Measurements from ENCODE around the gene PPM1F.
A peak's percentile ranks its signal among the peaks of the same experiment; 100 is the strongest.

Gene PPM1F, protein sequence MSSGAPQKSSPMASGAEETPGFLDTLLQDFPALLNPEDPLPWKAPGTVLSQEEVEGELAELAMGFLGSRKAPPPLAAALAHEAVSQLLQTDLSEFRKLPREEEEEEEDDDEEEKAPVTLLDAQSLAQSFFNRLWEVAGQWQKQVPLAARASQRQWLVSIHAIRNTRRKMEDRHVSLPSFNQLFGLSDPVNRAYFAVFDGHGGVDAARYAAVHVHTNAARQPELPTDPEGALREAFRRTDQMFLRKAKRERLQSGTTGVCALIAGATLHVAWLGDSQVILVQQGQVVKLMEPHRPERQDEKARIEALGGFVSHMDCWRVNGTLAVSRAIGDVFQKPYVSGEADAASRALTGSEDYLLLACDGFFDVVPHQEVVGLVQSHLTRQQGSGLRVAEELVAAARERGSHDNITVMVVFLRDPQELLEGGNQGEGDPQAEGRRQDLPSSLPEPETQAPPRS

DNA sequence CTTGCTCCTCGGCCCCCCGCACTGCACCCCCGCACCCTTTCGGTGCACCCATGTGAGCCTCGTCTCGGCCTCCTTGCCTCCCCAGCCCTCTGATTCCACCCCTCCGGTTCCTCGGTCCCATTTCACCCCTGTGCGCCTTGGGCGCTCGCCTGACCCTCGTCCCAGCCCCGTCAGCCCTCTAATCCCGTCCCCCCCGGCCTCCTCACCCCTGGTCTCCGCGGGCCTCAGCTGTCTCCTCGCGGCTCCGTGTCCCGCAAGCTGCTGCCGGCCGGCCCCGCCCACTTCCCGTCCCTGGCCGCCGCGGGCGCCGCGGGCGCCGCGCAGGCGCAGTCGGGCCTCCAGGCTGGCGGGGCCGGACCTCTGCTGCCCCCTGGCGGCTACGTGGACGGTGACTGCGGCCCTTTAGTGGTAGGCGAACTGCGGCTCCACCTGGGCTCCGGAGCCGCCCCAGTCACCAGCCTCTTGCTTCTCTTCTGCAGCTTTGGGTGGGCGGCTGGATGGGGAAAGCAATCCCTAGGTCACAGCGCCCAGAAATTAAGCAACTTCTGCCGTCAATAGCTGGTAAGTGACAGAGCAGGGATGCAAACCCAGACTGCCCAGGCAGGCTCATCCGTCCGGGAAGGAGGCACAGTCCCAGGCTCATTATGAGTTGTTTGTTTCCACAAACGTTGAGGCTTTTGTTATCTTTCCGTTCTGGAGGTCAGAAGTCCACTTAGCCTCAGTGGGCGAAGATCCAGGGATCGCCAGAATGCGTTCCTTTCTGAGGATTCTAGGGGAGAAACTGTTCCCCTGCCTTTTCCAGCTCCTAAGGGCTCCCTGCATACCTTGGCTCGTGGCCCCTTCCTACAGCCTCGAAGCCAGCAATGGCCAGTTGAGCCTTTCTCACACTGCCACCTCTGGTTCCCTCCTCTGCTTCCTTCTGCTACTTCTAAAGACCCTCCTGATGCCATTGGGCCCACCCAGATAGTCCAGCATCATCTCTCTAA is at the start of gene PPM1F:
Gene PPM1F (minus strand): TSS at position 263 of the 986 bp plus-strand sequence. CDS start 6,800 bp downstream, outside the sequence.
- Histone ChIP-seq H3K9ac (ENCODE audit: insufficient read length) (peak within 1 kb of the TSS; percentile 78), H3K36me3 (ENCODE audit: insufficient read depth, low read length) (no peaks in the 10 kb centered on the region), H3K4me3 (peak within 1 kb of the TSS; percentile 86), H3K27ac (no peak within 1 kb of the TSS), H3K9me3 (ENCODE audit: low read depth, low read length) (no peaks in the 10 kb centered on the region)
- DNase-seq (ENCODE audit: low read depth, low spot score), result no peak
- TF ChIP-seq FOXP2 (optimal IDR thresholded peaks at IDR 0.05; ENCODE audit: control extremely low read depth, extremely low read length, insufficient read depth) (no peak), EZH2 (IDR thresholded peaks at IDR 0.05) (no peak), POLR2AphosphoS5 (IDR thresholded peaks at IDR 0.05; ENCODE audit: borderline replicate concordance, low read depth, low read length) (peak; percentile 62; the same call in 1 of the 2 replicates)

DNA sequence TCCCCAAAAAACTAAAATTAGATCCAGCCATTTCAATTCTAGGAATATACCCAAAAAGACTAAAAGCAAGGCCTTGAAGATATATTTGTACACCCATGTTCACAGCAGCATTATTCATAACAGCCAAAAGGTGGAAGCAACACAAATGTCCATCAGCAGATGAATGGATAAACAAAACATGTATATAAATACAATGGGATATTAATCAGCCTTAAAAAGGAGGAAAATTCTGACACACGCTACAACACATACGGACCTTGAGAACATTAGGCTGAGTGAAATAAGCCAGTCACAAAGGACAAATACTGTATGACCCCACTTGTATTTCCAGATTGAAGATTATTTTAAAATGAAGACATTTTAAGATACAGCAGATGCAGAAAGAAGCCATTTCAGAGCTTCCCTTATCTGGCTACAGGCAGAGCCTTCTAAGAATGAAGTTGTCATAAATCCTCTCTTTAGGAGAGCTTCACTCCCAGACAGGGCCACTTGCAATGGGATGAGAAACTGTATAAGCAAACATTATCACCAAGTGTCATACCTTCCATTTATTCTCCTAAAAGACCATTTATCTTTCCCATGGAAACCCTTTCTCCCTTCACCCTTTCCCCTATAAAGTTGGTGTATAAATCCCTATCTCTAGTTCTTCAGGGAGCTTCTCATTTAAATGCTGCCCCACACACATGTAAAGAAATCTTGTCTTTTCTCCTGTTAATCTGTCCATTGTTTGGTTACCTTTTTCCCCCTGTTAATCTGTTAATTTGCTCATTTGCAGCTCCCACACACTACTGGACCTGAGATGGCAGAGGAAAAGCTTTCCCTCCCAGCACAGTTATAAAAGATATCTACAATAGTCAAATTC is 49.2 kb upstream of the PPM1F start:
- DNase-seq (ENCODE audit: low read depth, low spot score), result no peak
- Histone ChIP-seq H3K27ac (no peak overlapping the region), H3K9me3 (ENCODE audit: low read depth, low read length) (no peaks in the 10 kb centered on the region), H3K4me3 (no peak overlapping the region), H3K36me3 (ENCODE audit: insufficient read depth, low read length) (no peaks in the 10 kb centered on the region), H3K9ac (ENCODE audit: insufficient read length) (no peak overlapping the region)
- TF ChIP-seq FOXP2 (optimal IDR thresholded peaks at IDR 0.05; ENCODE audit: control extremely low read depth, extremely low read length, insufficient read depth) (no peak), POLR2AphosphoS5 (IDR thresholded peaks at IDR 0.05; ENCODE audit: borderline replicate concordance, low read depth, low read length) (no peak), EZH2 (IDR thresholded peaks at IDR 0.05) (no peak)

GRCh38 chr22:21998595-21999247 is 46.1 kb upstream of the PPM1F start:
- DNase-seq (ENCODE audit: low read depth, low spot score), result no peak
- Histone ChIP-seq H3K27ac (no peak overlapping the region), H3K9me3 (ENCODE audit: low read depth, low read length) (no peaks in the 10 kb centered on the region), H3K4me3 (no peak overlapping the region), H3K36me3 (ENCODE audit: insufficient read depth, low read length) (no peaks in the 10 kb centered on the region), H3K9ac (ENCODE audit: insufficient read length) (no peak overlapping the region)
- no peak for TF ChIP-seq FOXP2 (optimal IDR thresholded peaks at IDR 0.05; ENCODE audit: control extremely low read depth, extremely low read length, insufficient read depth)
- no peak for TF ChIP-seq EZH2 (IDR thresholded peaks at IDR 0.05)
- no peak for TF ChIP-seq POLR2AphosphoS5 (IDR thresholded peaks at IDR 0.05; ENCODE audit: borderline replicate concordance, low read depth, low read length)

- TF ChIP-seq FOXP2 (optimal IDR thresholded peaks at IDR 0.05; ENCODE audit: control extremely low read depth, extremely low read length, insufficient read depth), result no peak
- TF ChIP-seq POLR2AphosphoS5 (IDR thresholded peaks at IDR 0.05; ENCODE audit: borderline replicate concordance, low read depth, low read length), result no peak
- TF ChIP-seq EZH2 (IDR thresholded peaks at IDR 0.05), result no peak
- no peaks in the 10 kb centered on the region for H3K9me3 ChIP-seq (ENCODE audit: low read depth, low read length)
- H3K36me3 ChIP-seq (ENCODE audit: insufficient read depth, low read length), result no peaks in the 10 kb centered on the region
- no peak overlapping the region for H3K27ac ChIP-seq
- no peak for DNase-seq (ENCODE audit: low read depth, low spot score)
- H3K4me3 ChIP-seq, result no peak overlapping the region
- no peak overlapping the region for H3K9ac ChIP-seq (ENCODE audit: insufficient read length)
Observed at GRCh38 chr22:21996175-21996720, 43.6 kb upstream of the PPM1F start.

DNA sequence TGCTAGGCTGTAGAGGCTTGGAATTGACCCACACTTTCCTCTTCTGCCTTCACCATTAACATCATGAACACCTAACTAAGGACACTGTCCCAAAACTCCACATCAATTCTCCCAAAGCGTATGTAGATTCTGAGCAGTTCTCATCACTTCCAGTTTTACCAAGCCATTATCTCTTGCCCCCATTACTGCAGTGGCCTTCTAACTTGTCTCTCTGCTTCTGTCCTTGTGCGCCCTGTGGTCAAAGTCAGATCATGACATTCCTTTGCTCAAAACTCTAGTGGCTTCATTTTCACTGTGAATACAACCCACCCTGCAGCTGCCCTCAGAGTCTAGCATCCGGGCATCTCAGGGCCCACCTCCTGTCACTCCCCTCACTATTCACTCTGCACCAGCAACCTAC is 43.0 kb upstream of the PPM1F start:
- DNase-seq (ENCODE audit: low read depth, low spot score), result no peak
- no peak overlapping the region for H3K27ac ChIP-seq
- H3K36me3 ChIP-seq (ENCODE audit: insufficient read depth, low read length), result no peaks in the 10 kb centered on the region
- H3K9me3 ChIP-seq (ENCODE audit: low read depth, low read length), result no peaks in the 10 kb centered on the region
- H3K9ac ChIP-seq (ENCODE audit: insufficient read length), result no peak overlapping the region
- TF ChIP-seq FOXP2 (optimal IDR thresholded peaks at IDR 0.05; ENCODE audit: control extremely low read depth, extremely low read length, insufficient read depth), result no peak
- no peak for TF ChIP-seq EZH2 (IDR thresholded peaks at IDR 0.05)
- no peak for TF ChIP-seq POLR2AphosphoS5 (IDR thresholded peaks at IDR 0.05; ENCODE audit: borderline replicate concordance, low read depth, low read length)
- H3K4me3 ChIP-seq, result no peak overlapping the region

DNA sequence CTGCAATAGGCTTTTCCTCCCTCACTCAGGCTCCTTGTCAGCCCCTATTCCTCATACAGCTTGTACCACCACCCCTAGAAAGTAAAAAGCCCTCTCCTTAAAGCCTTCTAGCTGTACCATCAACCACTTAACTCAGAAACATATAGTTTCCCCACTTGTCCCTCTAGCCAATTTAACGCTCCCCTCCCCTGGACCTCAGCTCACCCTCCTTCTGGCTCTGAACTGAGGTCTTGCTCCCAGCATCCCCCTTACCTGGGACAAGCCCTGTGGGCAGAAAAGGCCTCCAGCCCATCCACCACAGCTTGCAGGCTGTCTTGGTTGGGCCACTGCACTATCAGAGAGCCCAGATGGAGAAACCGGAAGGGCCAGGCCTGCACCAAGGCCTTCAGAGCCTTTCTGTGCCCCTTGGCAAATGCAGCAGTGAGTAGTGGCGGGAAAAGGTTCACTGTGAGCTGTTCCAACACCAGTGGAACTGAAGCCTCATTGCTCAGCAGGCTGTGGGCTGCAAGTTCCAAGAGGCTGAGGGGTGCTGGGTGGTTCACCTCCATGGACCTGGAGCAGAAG is 42.3 kb upstream of the PPM1F start:
- TF ChIP-seq FOXP2 (optimal IDR thresholded peaks at IDR 0.05; ENCODE audit: control extremely low read depth, extremely low read length, insufficient read depth), result no peak
- no peak for TF ChIP-seq EZH2 (IDR thresholded peaks at IDR 0.05)
- no peak for TF ChIP-seq POLR2AphosphoS5 (IDR thresholded peaks at IDR 0.05; ENCODE audit: borderline replicate concordance, low read depth, low read length)
- no peak overlapping the region for H3K4me3 ChIP-seq
- H3K9ac ChIP-seq (ENCODE audit: insufficient read length), result no peak overlapping the region
- no peak overlapping the region for H3K27ac ChIP-seq
- H3K9me3 ChIP-seq (ENCODE audit: low read depth, low read length), result no peaks in the 10 kb centered on the region
- no peaks in the 10 kb centered on the region for H3K36me3 ChIP-seq (ENCODE audit: insufficient read depth, low read length)
- DNase-seq (ENCODE audit: low read depth, low spot score), result no peak

All from SK-N-MC (cell line).